Heart right ventricle (tissue), 16 donors: Measurements from ENCODE around the gene IL1A. TPM values are rescaled to one million over a fixed set of nuclear protein-coding genes. Genes with fewer than 3 reads are reported as not detected.

Experiments used
- ATAC-seq, 8 donors: fragments of 200-7000 bp; cut with Tn5 transposase; one replicate each; pipeline ENCODE4 v1.9.1; 2020; ENCODE audit warnings: mild to moderate bottlenecking in 8 of 8, moderate library complexity in 8 of 8, moderate number of reproducible peaks in 1 of 8
- DNase-seq, 2 donors: peaks; one replicate each; pipeline ENCODE4 v3.0.0-alpha.2; 2020
- H3K27ac ChIP-seq, 10 donors: fragments of 200-600 bp; sonication (generic) in 2 of 10; one replicate each; pipeline versions ENCODE4 v1.5.0 to v1.8.0; 2020 to 2022; ENCODE audit warnings: mild to moderate bottlenecking in 3 of 10
- H3K27me3 ChIP-seq, 7 donors: fragments of 200-600 bp; one replicate each; pipeline ENCODE4 v1.8.0; 2021 to 2022; ENCODE audit warnings: mild to moderate bottlenecking in 2 of 7
- H3K36me3 ChIP-seq, 9 donors: fragments of 200-600 bp; sonication (generic) in 1 of 9; one replicate each; pipeline versions ENCODE4 v1.5.0 to v1.8.0; 2020 to 2022; ENCODE audit warnings: mild to moderate bottlenecking in 2 of 9
- H3K4me1 ChIP-seq, 9 donors: fragments of 200-600 bp; sonication (generic) in 1 of 9; one replicate each; pipeline versions ENCODE4 v1.5.0 to v1.8.0; 2020 to 2022; ENCODE audit warnings: mild to moderate bottlenecking in 4 of 9
- H3K4me3 ChIP-seq, 10 donors: fragments of 200-600 bp; sonication (generic) in 2 of 10; one replicate each; pipeline versions ENCODE4 v1.5.0 to v1.8.0; 2020 to 2022; ENCODE audit warnings: mild to moderate bottlenecking in 7 of 10, moderate library complexity in 2 of 10
- H3K9me3 ChIP-seq, 11 donors: fragments of 200-600 bp in 10 of 11; sonication (generic) in 2 of 11; one replicate each; pipeline versions ENCODE4 v1.5.0 to v1.8.0; 2013 to 2022; ENCODE audit warnings: mild to moderate bottlenecking in 2 of 11, control low read depth in 1 of 11, moderate library complexity in 1 of 11
- WGBS, 2 donors: extraction: QIAGEN DNeasy Blood & Tissue Kit; methylation state at CpG; one replicate each; pipeline ENCODE4 v1.1.7; 2013; ENCODE audit warnings: inconsistent platforms in 1 of 2; 5-methylcytosine and 5-hydroxymethylcytosine counted together
- intact Hi-C, 10 donors: fragments of 100-400 bp; cut with DNase I; formaldehyde crosslinking; loops; one replicate each; pipeline versions ENCODE4 v1.11.1 to v1.14.2; 2022
- polyA plus RNA-seq, 2 donors: library from polyadenylated mRNA; stranded (reverse); fragments of 200-250 nt; gene quantifications; one replicate each; pipeline ENCODE4 v1.2.3, GENCODE V29; 2013
- total RNA-seq, 10 donors: library from RNA; stranded (reverse); fragmentation: NEBNext Ultra II Directional in 3 of 10; extraction: Animal tissue kit (Norgen Biotek cat#: 25700) in 3 of 10; gene quantifications; one replicate each; pipeline versions ENCODE4 v1.2.1 to v1.2.4, GENCODE V29; 2021 to 2023
- TF ChIP-seq, protein P1 (sequence below), 9 donors: fragments of 200-600 bp; sonication (generic) in 2 of 9; IDR thresholded peaks; one replicate each; pipeline versions ENCODE4 v1.5.0 to v1.8.0; 2021 to 2022; ENCODE audit warnings: antibody characterized with exemption in 9 of 9, mild to moderate bottlenecking in 5 of 9, moderate library complexity in 1 of 9
- donor health status: Arrhythmogenic right ventricular cardiomyopathy.
- donor health status: ischemic (EF 13 %, LVEDD 7.1; RV severe dilation, severe dysfunction).
- donor health status: healthy with polysubstance abuse.
- donor health status: DM: no; HTN: yes; CAD: no.
- donor health status: DM: no; HTN: no; CAD: no.
- donor health status: ischemic (EF 25% LVEDD 6.9; RV normal size, moderate dysfunction).
- donor health status: ischemic (EF 25% LVEDD 5.7; RV mildly dilated, moderate dysfunction).
- donor health status: healthy.
- donor health status: DM: yes; HTN: yes; CAD: no.
- donor health status: Ischemic cardiomyopathy.
- donor health status: ischemic (EF 35%, LVEDD 5.7; RV mildly dilated, moderate dysfunction).
- donor health status: nonischemic (EF 11% LVEDD 7.7; RV severe dilation, severe dysfunction).
- donor health status: DM: yes; HTN: yes; CAD: no.
- donor health status: PGD.
- donor health status: ischemic (EF 29% LVEDD 5.4; RV normal size, mild dysfunction).
- donor health status: nonischemic (EF 23%, LVEDD 6.1; RV moderate dilation, normal function).

The IL1A gene
- total and polyA plus RNA-seq, 12 donors = 0.01 TPM; not detected in 11

DNA sequence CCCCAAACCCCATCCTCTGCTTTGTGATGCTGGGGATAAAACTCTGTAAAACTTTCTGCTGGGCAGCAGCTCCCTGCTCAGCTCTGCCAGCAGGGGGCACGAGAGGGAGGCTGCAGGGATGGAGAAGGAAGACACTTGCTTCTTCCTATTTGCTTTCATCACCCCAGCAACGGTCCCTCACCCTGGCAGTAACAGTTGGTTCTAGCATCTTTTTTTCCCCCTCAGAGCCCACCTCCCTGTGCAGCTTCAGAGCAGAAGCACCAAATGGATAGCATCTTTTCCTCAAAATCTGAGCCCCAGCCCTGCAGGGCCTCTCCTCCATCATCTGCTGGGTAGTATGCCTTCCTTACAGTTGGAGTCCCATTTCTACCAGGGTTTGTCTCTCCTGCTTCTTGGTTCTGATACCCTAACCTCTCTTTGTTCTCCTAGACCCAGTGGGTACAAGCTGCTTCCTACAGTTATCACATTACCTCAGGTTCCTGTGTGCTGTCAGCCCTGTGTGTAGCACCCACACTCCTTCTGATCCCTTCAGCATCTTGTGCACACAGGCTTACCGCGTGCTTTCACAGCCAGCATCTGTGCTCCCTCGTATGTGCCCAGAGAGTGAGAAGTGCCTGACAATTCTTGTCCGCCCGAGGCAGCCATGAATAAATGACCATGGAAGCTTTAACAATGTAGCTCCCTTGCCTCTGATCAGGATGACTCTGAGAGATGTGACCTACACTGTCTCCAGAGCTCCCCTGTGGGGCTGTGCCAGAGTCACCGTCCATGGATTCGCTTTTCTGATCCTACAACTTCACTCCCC, 34.3 kb downstream of the IL1A start:
- intact Hi-C loops = loop anchor here (1.0 to 5.0 kb wide), 6 partner anchors 132 to 207 kb away; no protein-coding TSS in a partner anchor
- TF ChIP-seq, protein P1, sequence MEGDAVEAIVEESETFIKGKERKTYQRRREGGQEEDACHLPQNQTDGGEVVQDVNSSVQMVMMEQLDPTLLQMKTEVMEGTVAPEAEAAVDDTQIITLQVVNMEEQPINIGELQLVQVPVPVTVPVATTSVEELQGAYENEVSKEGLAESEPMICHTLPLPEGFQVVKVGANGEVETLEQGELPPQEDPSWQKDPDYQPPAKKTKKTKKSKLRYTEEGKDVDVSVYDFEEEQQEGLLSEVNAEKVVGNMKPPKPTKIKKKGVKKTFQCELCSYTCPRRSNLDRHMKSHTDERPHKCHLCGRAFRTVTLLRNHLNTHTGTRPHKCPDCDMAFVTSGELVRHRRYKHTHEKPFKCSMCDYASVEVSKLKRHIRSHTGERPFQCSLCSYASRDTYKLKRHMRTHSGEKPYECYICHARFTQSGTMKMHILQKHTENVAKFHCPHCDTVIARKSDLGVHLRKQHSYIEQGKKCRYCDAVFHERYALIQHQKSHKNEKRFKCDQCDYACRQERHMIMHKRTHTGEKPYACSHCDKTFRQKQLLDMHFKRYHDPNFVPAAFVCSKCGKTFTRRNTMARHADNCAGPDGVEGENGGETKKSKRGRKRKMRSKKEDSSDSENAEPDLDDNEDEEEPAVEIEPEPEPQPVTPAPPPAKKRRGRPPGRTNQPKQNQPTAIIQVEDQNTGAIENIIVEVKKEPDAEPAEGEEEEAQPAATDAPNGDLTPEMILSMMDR (IDR thresholded peaks at IDR 0.05) = peak; percentile 76 to 93 (median 89)
- Histone ChIP-seq H3K4me1 (peaks cover 0 to 5% (median 0%) of the 10 kb centered on the region in 9 donors), H3K36me3 (peaks cover 0 to 26% (median 0%) of the 10 kb centered on the region in 9 donors), H3K27me3 (peaks cover 0 to 5% (median 0%) of the 10 kb centered on the region in 7 donors), H3K4me3 (no peak overlapping the region), H3K9me3 (no peaks in the 10 kb centered on the region), H3K27ac (peak overlapping the region in 1 of 10 donors; percentile 8)
- 63 to 64% methylated on average over 9 of the region's 9 CpGs for WGBS, 2 donors
- DNase-seq (peak; percentile 54 to 79), ATAC-seq (peak in 6 of 8 donors; percentile 37 to 75 (median 67))

DNA sequence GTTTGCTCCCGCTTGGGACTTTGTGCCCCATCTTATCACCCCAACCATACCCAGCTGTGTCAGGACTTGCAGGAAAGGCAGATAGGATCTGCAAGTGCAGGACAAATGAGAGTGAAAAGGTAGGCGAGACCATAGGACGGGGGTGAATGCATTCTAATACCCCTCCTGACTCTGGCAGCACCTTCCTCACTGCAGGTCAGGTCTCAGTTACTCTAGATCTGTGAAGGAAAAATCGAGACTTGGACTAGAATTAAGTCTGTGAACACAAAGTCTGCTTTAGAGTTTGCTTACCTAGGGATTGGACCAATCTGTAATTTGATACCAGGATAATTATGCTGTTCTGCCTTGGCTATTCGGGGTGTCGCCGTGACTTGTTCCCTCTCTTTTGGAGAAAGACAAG, 43.8 kb downstream of the IL1A start:
- WGBS, 2 donors = 97 to 98% methylated on average over 7 of the region's 7 CpGs
- no peaks in the 10 kb centered on the region for H3K27me3 ChIP-seq
- TF ChIP-seq, protein P1 (IDR thresholded peaks at IDR 0.05) = no peak
- no peaks in the 10 kb centered on the region for H3K4me1 ChIP-seq
- H3K36me3 ChIP-seq = peaks cover 0 to 61% (median 0%) of the 10 kb centered on the region in 9 donors
- intact Hi-C loops = no loop called here
- H3K4me3 ChIP-seq = no peak overlapping the region
- no peak overlapping the region for H3K27ac ChIP-seq
- no peak for DNase-seq
- ATAC-seq = no peak
- H3K9me3 ChIP-seq = no peaks in the 10 kb centered on the region

DNA sequence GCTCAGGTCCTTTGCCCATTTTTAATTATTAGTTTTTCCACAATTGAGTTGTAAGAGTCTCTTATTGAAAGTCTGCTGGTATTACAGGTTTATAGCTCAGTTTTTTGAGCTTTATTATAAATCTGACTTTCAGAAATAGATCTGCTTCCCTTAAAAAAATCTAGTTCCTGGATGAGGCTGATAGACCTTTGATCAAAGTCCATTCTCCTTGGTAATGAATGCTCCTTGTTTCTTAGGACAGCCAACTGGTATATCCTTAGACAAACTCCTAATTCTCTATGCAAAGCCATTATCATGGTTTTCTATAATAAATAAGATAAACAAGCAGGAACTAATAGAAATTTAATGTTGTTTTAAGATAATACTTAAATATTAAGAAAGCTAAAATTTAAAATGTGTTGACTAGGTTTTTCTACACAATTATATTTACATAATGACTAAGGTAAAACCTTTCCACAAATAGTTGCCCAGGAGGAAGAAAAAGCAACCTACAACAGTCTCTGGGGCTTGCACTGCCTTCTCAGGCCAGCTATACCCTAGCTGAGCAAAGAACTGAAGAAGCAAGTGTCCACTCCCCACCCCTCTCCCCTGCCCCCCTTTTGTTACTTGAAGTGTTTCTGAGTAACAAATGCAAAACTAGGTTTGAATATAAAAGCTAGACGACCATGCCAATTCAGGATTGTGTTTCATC, 46.6 kb downstream of the IL1A start:
- TF ChIP-seq, protein P1 (IDR thresholded peaks at IDR 0.05) = no peak
- no peaks in the 10 kb centered on the region for H3K4me1 ChIP-seq
- WGBS, 2 donors = 81 to 92% methylated on average over 1 of the region's 1 CpG
- H3K4me3 ChIP-seq = no peak overlapping the region
- no peak overlapping the region for H3K27ac ChIP-seq
- intact Hi-C loops = no loop called here
- no peaks in the 10 kb centered on the region for H3K9me3 ChIP-seq
- ATAC-seq = no peak
- no peak for DNase-seq
- H3K27me3 ChIP-seq = no peaks in the 10 kb centered on the region
- peaks cover 0 to 41% (median 0%) of the 10 kb centered on the region in 9 donors for H3K36me3 ChIP-seq

DNA sequence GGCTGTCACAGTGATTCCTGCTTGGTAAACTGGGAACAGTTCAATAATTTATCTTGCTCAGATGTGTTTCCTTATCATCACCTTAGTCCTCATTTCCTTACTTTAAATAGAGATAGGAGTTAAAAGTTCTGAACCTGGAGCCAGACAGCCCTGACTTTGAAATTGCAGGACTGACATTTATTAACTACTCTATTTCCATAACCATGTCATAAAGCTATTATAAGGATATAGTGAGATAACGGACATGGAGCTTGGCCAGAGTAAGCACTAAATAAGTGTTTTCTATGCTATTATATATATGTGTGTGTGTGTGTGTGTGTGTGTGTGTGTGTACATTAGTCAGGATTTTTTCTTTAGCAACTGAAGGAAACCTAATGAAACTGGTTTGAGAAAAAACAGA, 50.4 kb downstream of the IL1A start:
- TF ChIP-seq, protein P1 (IDR thresholded peaks at IDR 0.05) = no peak
- ATAC-seq (no peak), DNase-seq (no peak)
- Histone ChIP-seq H3K4me1 (peaks cover 0 to 14% (median 0%) of the 10 kb centered on the region in 9 donors), H3K27me3 (peaks cover 0 to 6% (median 0%) of the 10 kb centered on the region in 7 donors), H3K27ac (no peak overlapping the region), H3K4me3 (no peak overlapping the region), H3K36me3 (peaks cover 0 to 9% (median 0%) of the 10 kb centered on the region in 9 donors), H3K9me3 (no peaks in the 10 kb centered on the region)
- intact Hi-C loops = no loop called here
- WGBS, 2 donors = 44 to 53% methylated on average over 1 of the region's 1 CpG
